H9 (cell line): ENCODE measurements around the gene WWC1. TPM values are rescaled to one million over a fixed set of nuclear protein-coding genes. Genes with fewer than 3 reads are reported as not detected.

Source experiments
- DNase-seq: peaks from one replicate; pipeline ENCODE4 v3.0.0-alpha.2; 2017
- H2AFZ ChIP-seq: one replicate; pipeline ENCODE4 v1.6.1; 2013; ENCODE audit warnings: mild to moderate bottlenecking, low read length, control low read depth, moderate library complexity
- H2AK5ac ChIP-seq: 2 replicates; pipeline ENCODE4 v1.6.1; 2013; ENCODE audit warnings: low read length, control low read depth, mixed read lengths; ENCODE audit not compliant: insufficient read length
- H2BK120ac ChIP-seq: one replicate; pipeline ENCODE4 v1.6.1; 2013; ENCODE audit warnings: low read depth, mild to moderate bottlenecking, low read length, control low read depth, inconsistent platforms; ENCODE audit not compliant: poor library complexity, severe bottlenecking
- H2BK12ac ChIP-seq: 2 replicates; pipeline ENCODE4 v1.6.1; 2013; ENCODE audit warnings: low read length, control low read depth, mixed read lengths, low read depth; ENCODE audit not compliant: insufficient read length
- H2BK15ac ChIP-seq: 2 replicates; pipeline ENCODE4 v1.6.1; 2013; ENCODE audit warnings: low read depth, low read length, control low read depth
- H2BK20ac ChIP-seq: one replicate; pipeline ENCODE4 v1.6.1; 2013; ENCODE audit warnings: low read depth, mild to moderate bottlenecking, low read length, control low read depth, inconsistent platforms; ENCODE audit not compliant: poor library complexity, severe bottlenecking
- H2BK5ac ChIP-seq: 2 replicates; pipeline ENCODE4 v1.6.1; 2013; ENCODE audit warnings: low read length, control low read depth, mixed read lengths; ENCODE audit not compliant: insufficient read length
- H3K14ac ChIP-seq: 2 replicates; pipeline ENCODE4 v1.6.1; 2013; ENCODE audit warnings: low read length, control low read depth; ENCODE audit not compliant: insufficient read depth
- H3K18ac ChIP-seq: 2 replicates; pipeline ENCODE4 v1.6.1; 2013; ENCODE audit warnings: low read depth, mild to moderate bottlenecking, mixed read lengths, low read length, control low read depth; ENCODE audit not compliant: insufficient read length
- H3K23ac ChIP-seq: 2 replicates; pipeline ENCODE4 v1.6.1; 2013; ENCODE audit warnings: low read length, control low read depth, mixed read lengths, low read depth; ENCODE audit not compliant: insufficient read length
- H3K23me2 ChIP-seq: 2 replicates; pipeline ENCODE4 v1.6.1; 2013; ENCODE audit warnings: low read depth, mild to moderate bottlenecking, mixed read lengths, low read length, control low read depth; ENCODE audit not compliant: insufficient read length, poor library complexity, severe bottlenecking
- H3K27ac ChIP-seq: 2 replicates; pipeline ENCODE4 v1.5.1; 2013; ENCODE audit warnings: low read length, control low read depth, mixed read lengths, low read depth; ENCODE audit not compliant: insufficient read length
- H3K27me3 ChIP-seq: 2 replicates; pipeline ENCODE4 v1.6.1; 2013; ENCODE audit warnings: low read length, control low read depth, inconsistent platforms; ENCODE audit not compliant: insufficient read depth
- H3K4ac ChIP-seq: 2 replicates; pipeline ENCODE4 v1.6.1; 2013; ENCODE audit warnings: low read depth, mild to moderate bottlenecking, control low read depth, inconsistent platforms, low read length, moderate library complexity
- H3K4me1 ChIP-seq: 2 replicates; pipeline ENCODE4 v1.6.1; 2013; ENCODE audit warnings: low read length, control low read depth, inconsistent platforms; ENCODE audit not compliant: insufficient read depth
- H3K4me2 ChIP-seq: 2 replicates; pipeline ENCODE4 v1.6.1; 2013; ENCODE audit warnings: low read length, control low read depth, mixed read lengths; ENCODE audit not compliant: insufficient read length, insufficient read depth
- H3K56ac ChIP-seq: 2 replicates; pipeline ENCODE4 v1.6.1; 2013; ENCODE audit warnings: low read depth, mild to moderate bottlenecking, mixed read lengths, low read length, control low read depth; ENCODE audit not compliant: insufficient read length
- H3K79me1 ChIP-seq: 2 replicates; pipeline ENCODE4 v1.6.1; 2013; ENCODE audit warnings: low read depth, mild to moderate bottlenecking, moderate library complexity, low read length, control low read depth, inconsistent platforms; ENCODE audit not compliant: insufficient read depth, poor library complexity, severe bottlenecking
- H3K79me2 ChIP-seq: 2 replicates; pipeline ENCODE4 v1.6.1; 2013; ENCODE audit warnings: low read length, control low read depth, inconsistent platforms; ENCODE audit not compliant: insufficient read depth
- H3K9ac ChIP-seq: 2 replicates; pipeline ENCODE4 v1.6.1; 2013; ENCODE audit warnings: low read length, control low read depth, mixed read lengths; ENCODE audit not compliant: insufficient read length; ENCODE audit errors: extremely low read depth
- H3K9me3 ChIP-seq: one replicate; pipeline ENCODE4 v1.6.1; 2013; ENCODE audit warnings: low read depth, low read length, inconsistent platforms; ENCODE audit not compliant: control insufficient read depth
- H3T11ph ChIP-seq: one replicate; pipeline ENCODE4 v1.6.1; 2013; ENCODE audit warnings: mild to moderate bottlenecking, low read length, control low read depth, inconsistent platforms
- H4K20me1 ChIP-seq: one replicate; pipeline ENCODE4 v1.6.1; 2013; ENCODE audit not compliant: control insufficient read depth, insufficient read length, insufficient read depth
- H4K5ac ChIP-seq: 2 replicates; pipeline ENCODE4 v1.6.1; 2013; ENCODE audit warnings: low read depth, mild to moderate bottlenecking, mixed read lengths, low read length, control low read depth; ENCODE audit not compliant: insufficient read length
- H4K8ac ChIP-seq: replicated peaks from 2 replicates; pipeline ENCODE4 v1.6.1; 2013; ENCODE audit warnings: low read length, control low read depth, mixed read lengths, low read depth; ENCODE audit not compliant: insufficient read length
- H4K91ac ChIP-seq: 2 replicates; pipeline ENCODE4 v1.6.1; 2013; ENCODE audit warnings: low read depth, mild to moderate bottlenecking, moderate library complexity, mixed read lengths, low read length, control low read depth; ENCODE audit not compliant: insufficient read length
- H3K27ac Mint-ChIP-seq, 3 experiments: 2 replicates in 2 of 3; 3 replicates in 1 of 3; pipeline ENCODE4 v1.8.0; 2020 to 2021; ENCODE audit warnings: mixed read lengths in 3 of 3, mild to moderate bottlenecking in 1 of 3, moderate library complexity in 1 of 3
- H3K27me3 Mint-ChIP-seq: 2 replicates; pipeline ENCODE4 v1.8.0; 2021; ENCODE audit warnings: low read depth, mild to moderate bottlenecking, moderate library complexity, mixed read lengths
- H3K36me3 Mint-ChIP-seq, 3 experiments: 2 replicates in 2 of 3; 3 replicates in 1 of 3; pipeline ENCODE4 v1.8.0; 2020 to 2021; ENCODE audit warnings: low read depth in 3 of 3, mixed read lengths in 3 of 3; ENCODE audit not compliant: insufficient read depth in 1 of 3
- H3K4me1 Mint-ChIP-seq, 2 experiments: 2 replicates each; pipeline ENCODE4 v1.8.0; 2020; ENCODE audit warnings: mixed read lengths in 2 of 2
- H3K4me3 Mint-ChIP-seq, 2 experiments: 2 replicates in 1 of 2; 3 replicates in 1 of 2; pipeline ENCODE4 v1.8.0; 2020 to 2021; ENCODE audit warnings: mild to moderate bottlenecking in 2 of 2, mixed read lengths in 2 of 2, moderate library complexity in 1 of 2
- H3K9me3 Mint-ChIP-seq, 2 experiments: 2 replicates in 1 of 2; 3 replicates in 1 of 2; pipeline ENCODE4 v1.8.0; 2020; ENCODE audit warnings: mild to moderate bottlenecking in 2 of 2, mixed read lengths in 2 of 2, moderate library complexity in 1 of 2
- WGBS: extraction: QIAGEN DNeasy Blood & Tissue Kit; methylation state at CpG from one replicate; pipeline ENCODE4 v1.1.7; 2013; ENCODE audit warnings: missing lambda C conversion rate, low lambda C conversion rate, mixed read lengths; ENCODE audit not compliant: insufficient read length; ENCODE audit errors: extremely low coverage; 5-methylcytosine and 5-hydroxymethylcytosine counted together
- total RNA-seq: library from RNA; stranded (reverse); gene quantifications from 2 replicates; pipeline ENCODE4 v1.2.1, GENCODE V29; 2021
- TF ChIP-seq, protein P1 (sequence below): fragments of 200-600 bp; sonication (generic); conservative IDR thresholded peaks from 3 replicates; pipeline ENCODE4 v1.8.0; 2021; ENCODE audit warnings: antibody characterized with exemption, mild to moderate bottlenecking

Gene WWC1
- total RNA-seq, 1 experiment from 2014 or later, result 28.2 TPM

- no peaks in the 10 kb centered on the region; a peak in 1 of 5 replicates for H3K9me3 Mint-ChIP-seq
- Histone ChIP-seq H4K20me1 (no peaks in the 10 kb centered on the region), H2BK15ac (no peak overlapping the region), H3K56ac (no peak overlapping the region), H4K8ac (no peak overlapping the region), H4K5ac (no peak overlapping the region), H3K27me3 (peaks cover 10% of the 10 kb centered on the region; the same call in 1 of the 2 replicates), H2AK5ac (no peak overlapping the region), H3K79me1 (no peaks in the 10 kb centered on the region), H3T11ph (no peak overlapping the region), H3K4ac (no peak overlapping the region), H3K9ac (no peak overlapping the region), H3K23me2 (no peaks in the 10 kb centered on the region), H3K14ac (no peak overlapping the region), H4K91ac (no peak overlapping the region), H3K23ac (no peak overlapping the region), H2AFZ (no peak overlapping the region), H3K9me3 (no peaks in the 10 kb centered on the region), H3K27ac (no peak overlapping the region), H2BK5ac (no peak overlapping the region), H3K4me1 (no peaks in the 10 kb centered on the region), H3K79me2 (no peaks in the 10 kb centered on the region), H2BK20ac (no peak overlapping the region), H3K18ac (no peak overlapping the region), H2BK120ac (no peak overlapping the region), H3K4me2 (no peak overlapping the region), H2BK12ac (no peak overlapping the region)
- DNase-seq, result peak; percentile 81
- peak overlapping the region in 1 of 3 experiments; percentile 31; a peak in 1 of 7 replicates for H3K27ac Mint-ChIP-seq
- no peak overlapping the region for H3K4me3 Mint-ChIP-seq
- H3K4me1 Mint-ChIP-seq, result peaks cover 14 to 37% of the 10 kb centered on the region in 2 experiments
- H3K36me3 Mint-ChIP-seq, result peaks cover 0 to 4% (median 0%) of the 10 kb centered on the region in 3 experiments; a peak in 2 of 7 replicates
- TF ChIP-seq, protein P1, sequence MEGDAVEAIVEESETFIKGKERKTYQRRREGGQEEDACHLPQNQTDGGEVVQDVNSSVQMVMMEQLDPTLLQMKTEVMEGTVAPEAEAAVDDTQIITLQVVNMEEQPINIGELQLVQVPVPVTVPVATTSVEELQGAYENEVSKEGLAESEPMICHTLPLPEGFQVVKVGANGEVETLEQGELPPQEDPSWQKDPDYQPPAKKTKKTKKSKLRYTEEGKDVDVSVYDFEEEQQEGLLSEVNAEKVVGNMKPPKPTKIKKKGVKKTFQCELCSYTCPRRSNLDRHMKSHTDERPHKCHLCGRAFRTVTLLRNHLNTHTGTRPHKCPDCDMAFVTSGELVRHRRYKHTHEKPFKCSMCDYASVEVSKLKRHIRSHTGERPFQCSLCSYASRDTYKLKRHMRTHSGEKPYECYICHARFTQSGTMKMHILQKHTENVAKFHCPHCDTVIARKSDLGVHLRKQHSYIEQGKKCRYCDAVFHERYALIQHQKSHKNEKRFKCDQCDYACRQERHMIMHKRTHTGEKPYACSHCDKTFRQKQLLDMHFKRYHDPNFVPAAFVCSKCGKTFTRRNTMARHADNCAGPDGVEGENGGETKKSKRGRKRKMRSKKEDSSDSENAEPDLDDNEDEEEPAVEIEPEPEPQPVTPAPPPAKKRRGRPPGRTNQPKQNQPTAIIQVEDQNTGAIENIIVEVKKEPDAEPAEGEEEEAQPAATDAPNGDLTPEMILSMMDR, result peak; percentile 72
- H3K27me3 Mint-ChIP-seq, result peaks cover 35% of the 10 kb centered on the region
- WGBS, result no CpG with 5 or more reads among the region's 6 CpGs
Observed at GRCh38 chr5:168311061-168311566, 19.7 kb downstream of the WWC1 start.
